Activated T-helper 1 cell treated with anti-CD3 and anti-CD28 coated beads, Interleukin-12 subunit alpha, Interleukin-12 subunit beta, Interleukin-2, Interleukin-4 antibody, amounts not matched to agents 30 ng/mL and 10 ng/mL and 1 ng/mL, durations not matched to agents 14 hours and 24 hours and 36 hours (primary cell): ENCODE results near the gene CTDNEP1. TPM values are rescaled to one million over a fixed set of nuclear protein-coding genes. Genes with fewer than 3 reads are reported as not detected.

Experiments
- DNase-seq: peaks from one replicate; pipeline ENCODE4 v3.0.0; 2021; ENCODE audit warnings: low spot score
- H3K27ac Mint-ChIP-seq: one replicate; pipeline ENCODE4 v1.8.0; 2021; ENCODE audit warnings: mild to moderate bottlenecking, mixed read lengths
- H3K27me3 Mint-ChIP-seq: one replicate; pipeline ENCODE4 v1.8.0; 2022; ENCODE audit warnings: mild to moderate bottlenecking, moderate library complexity, mixed read lengths; ENCODE audit not compliant: insufficient read depth
- H3K36me3 Mint-ChIP-seq: one replicate; pipeline ENCODE4 v1.8.0; 2021; ENCODE audit warnings: low read depth, mixed read lengths
- H3K4me1 Mint-ChIP-seq: one replicate; pipeline ENCODE4 v1.8.0; 2021; ENCODE audit warnings: low read depth, mixed read lengths
- H3K4me3 Mint-ChIP-seq: one replicate; pipeline ENCODE4 v1.8.0; 2021; ENCODE audit warnings: mild to moderate bottlenecking, moderate library complexity, mixed read lengths
- H3K9me3 Mint-ChIP-seq: one replicate; pipeline ENCODE4 v1.8.0; 2021; ENCODE audit warnings: mixed read lengths
- intact Hi-C: fragments of 100-400 bp; cut with micrococcal nuclease; formaldehyde crosslinking; loops from one replicate; pipeline ENCODE4 v1.15.1; 2024
- total RNA-seq: library from RNA; stranded (reverse); gene quantifications from 2 replicates; pipeline ENCODE4 v1.2.3, GENCODE V29; 2022

CTDNEP1 gene
- total RNA-seq, 1 donor from 2014 or later: 193 TPM

- H3K27me3 Mint-ChIP-seq: peaks cover 41% of the 10 kb centered on the region
- no peak for DNase-seq
Measured at GRCh38 chr17:7285679-7286078, 34.1 kb upstream of the CTDNEP1 start.

GRCh38 chr17:7284911-7285310 lies 33.4 kb upstream of the CTDNEP1 start:
- Mint-ChIP-seq H3K36me3 (peaks cover 2% of the 10 kb centered on the region), H3K27ac (no peak overlapping the region), H3K27me3 (peaks cover 43% of the 10 kb centered on the region), H3K9me3 (no peaks in the 10 kb centered on the region), H3K4me1 (peaks cover 16% of the 10 kb centered on the region), H3K4me3 (no peak overlapping the region)
- DNase-seq: no peak
- intact Hi-C loops: no loop called here

More at GRCh38 chr17:7285679-7286078, 34.1 kb upstream of the CTDNEP1 start:
- Mint-ChIP-seq H3K4me3 (no peak overlapping the region), H3K4me1 (peaks cover 8% of the 10 kb centered on the region), H3K9me3 (no peaks in the 10 kb centered on the region), H3K27ac (no peak overlapping the region), H3K36me3 (peaks cover 2% of the 10 kb centered on the region)
- intact Hi-C loops: no loop called here

- intact Hi-C loops: no loop called here
Measured at GRCh38 chr17:7283471-7284216, 32.1 kb upstream of the CTDNEP1 start.

GRCh38 chr17:7282752-7283321 lies 31.3 kb upstream of the CTDNEP1 start:
- Mint-ChIP-seq H3K9me3 (no peaks in the 10 kb centered on the region), H3K4me1 (peaks cover 16% of the 10 kb centered on the region), H3K36me3 (peaks cover 2% of the 10 kb centered on the region), H3K4me3 (peak overlapping the region; percentile 47), H3K27me3 (peaks cover 41% of the 10 kb centered on the region), H3K27ac (no peak overlapping the region)
- no peak for DNase-seq
- intact Hi-C loops: no loop called here

More at GRCh38 chr17:7283471-7284216, 32.1 kb upstream of the CTDNEP1 start:
- peaks cover 43% of the 10 kb centered on the region for H3K27me3 Mint-ChIP-seq
- H3K36me3 Mint-ChIP-seq: peaks cover 2% of the 10 kb centered on the region
- peaks cover 16% of the 10 kb centered on the region for H3K4me1 Mint-ChIP-seq
- H3K9me3 Mint-ChIP-seq: no peaks in the 10 kb centered on the region
- peak overlapping the region; percentile 22 for H3K4me3 Mint-ChIP-seq
- no peak for DNase-seq
- H3K27ac Mint-ChIP-seq: no peak overlapping the region

GRCh38 chr17:7281953-7282751 lies 30.6 kb upstream of the CTDNEP1 start:
- peak overlapping the region; percentile 79 for H3K4me3 Mint-ChIP-seq
- H3K4me1 Mint-ChIP-seq: peaks cover 16% of the 10 kb centered on the region
- no peaks in the 10 kb centered on the region for H3K9me3 Mint-ChIP-seq
- peaks cover 2% of the 10 kb centered on the region for H3K36me3 Mint-ChIP-seq
- intact Hi-C loops: loop anchor here (1.0 to 2.0 kb wide), 7 partner anchors 19 to 122 kb away; partner anchors contain the start of genes ACAP1, CLDN7, EIF5A and PHF23
- peaks cover 39% of the 10 kb centered on the region for H3K27me3 Mint-ChIP-seq
- no peak for DNase-seq
- H3K27ac Mint-ChIP-seq: no peak overlapping the region

GRCh38 chr17:7281074-7281952 lies 29.8 kb upstream of the CTDNEP1 start, which contains the start of gene SLC2A4:
SLC2A4 (plus strand) TSS chr17:7281718; CDS start chr17:7281935, 217 bp downstream.
- Mint-ChIP-seq H3K4me3 (peak within 1 kb of the TSS; percentile 79), H3K27me3 (peaks cover 34% of the 10 kb centered on the region), H3K9me3 (no peaks in the 10 kb centered on the region), H3K36me3 (peaks cover 2% of the 10 kb centered on the region), H3K4me1 (peaks cover 16% of the 10 kb centered on the region), H3K27ac (peak within 1 kb of the TSS; percentile 40)
- DNase-seq: peak; percentile 78
- intact Hi-C loops: loop anchor here (1.0 to 2.0 kb wide), 7 partner anchors 19 to 123 kb away; partner anchors contain the start of genes ACAP1, CLDN7, EIF5A and PHF23

GRCh38 chr17:7280519-7281073 lies 29.1 kb upstream of the CTDNEP1 start:
- Mint-ChIP-seq H3K36me3 (peaks cover 2% of the 10 kb centered on the region), H3K4me3 (peak overlapping the region; percentile 79), H3K27ac (peak overlapping the region; percentile 25)

GRCh38 chr17:7279448-7279847 lies 27.9 kb upstream of the CTDNEP1 start:
- intact Hi-C loops: no loop called here
- no peak for DNase-seq
- H3K9me3 Mint-ChIP-seq: no peaks in the 10 kb centered on the region
- no peak overlapping the region for H3K27ac Mint-ChIP-seq
- peaks cover 16% of the 10 kb centered on the region for H3K4me1 Mint-ChIP-seq
- H3K27me3 Mint-ChIP-seq: peaks cover 30% of the 10 kb centered on the region
- peaks cover 2% of the 10 kb centered on the region for H3K36me3 Mint-ChIP-seq
- no peak overlapping the region for H3K4me3 Mint-ChIP-seq

More at GRCh38 chr17:7280519-7281073, 29.1 kb upstream of the CTDNEP1 start:
- peak; percentile 69 for DNase-seq
- Mint-ChIP-seq H3K9me3 (no peaks in the 10 kb centered on the region), H3K4me1 (peaks cover 16% of the 10 kb centered on the region), H3K27me3 (peaks cover 32% of the 10 kb centered on the region)
- intact Hi-C loops: loop anchor here (1.0 to 2.0 kb wide), 8 partner anchors 16 to 124 kb away; partner anchors contain the start of genes ACAP1, CLDN7, EIF5A and PHF23

- Mint-ChIP-seq H3K4me1 (peaks cover 19% of the 10 kb centered on the region), H3K4me3 (no peak overlapping the region), H3K27ac (no peak overlapping the region), H3K36me3 (no peaks in the 10 kb centered on the region), H3K9me3 (no peaks in the 10 kb centered on the region), H3K27me3 (peaks cover 23% of the 10 kb centered on the region)
- DNase-seq: no peak
- intact Hi-C loops: no loop called here
Measured at GRCh38 chr17:7266784-7267183, 15.2 kb upstream of the CTDNEP1 start.

- Mint-ChIP-seq H3K4me1 (peaks cover 30% of the 10 kb centered on the region), H3K36me3 (peaks cover 8% of the 10 kb centered on the region), H3K27ac (no peak overlapping the region), H3K9me3 (no peaks in the 10 kb centered on the region), H3K27me3 (peaks cover 23% of the 10 kb centered on the region), H3K4me3 (peak overlapping the region; percentile 73)
- DNase-seq: no peak
- intact Hi-C loops: loop anchor here (2.0 kb wide), 1 partner anchor 17 kb away; the partner anchor contains the start of gene SLC2A4
Measured at GRCh38 chr17:7263801-7264078, 12.2 kb upstream of the CTDNEP1 start.

GRCh38 chr17:7262935-7263800 lies 11.6 kb upstream of the CTDNEP1 start:
- Mint-ChIP-seq H3K9me3 (no peaks in the 10 kb centered on the region), H3K36me3 (peaks cover 11% of the 10 kb centered on the region), H3K4me3 (peak overlapping the region; percentile 73), H3K4me1 (peaks cover 32% of the 10 kb centered on the region), H3K27ac (peak overlapping the region; percentile 49), H3K27me3 (peaks cover 23% of the 10 kb centered on the region)
- intact Hi-C loops: loop anchor here (2.0 kb wide), 1 partner anchor 18 kb away; the partner anchor contains the start of gene SLC2A4
- no peak for DNase-seq
